Measurements from ENCODE around the gene MICAL3.
"Not testable (repeated sequence)": the region's sequence is repeated elsewhere in the genome, so short reads cannot be mapped to it uniquely, and the experiment has no call there.

The MICAL3 gene

DNA sequence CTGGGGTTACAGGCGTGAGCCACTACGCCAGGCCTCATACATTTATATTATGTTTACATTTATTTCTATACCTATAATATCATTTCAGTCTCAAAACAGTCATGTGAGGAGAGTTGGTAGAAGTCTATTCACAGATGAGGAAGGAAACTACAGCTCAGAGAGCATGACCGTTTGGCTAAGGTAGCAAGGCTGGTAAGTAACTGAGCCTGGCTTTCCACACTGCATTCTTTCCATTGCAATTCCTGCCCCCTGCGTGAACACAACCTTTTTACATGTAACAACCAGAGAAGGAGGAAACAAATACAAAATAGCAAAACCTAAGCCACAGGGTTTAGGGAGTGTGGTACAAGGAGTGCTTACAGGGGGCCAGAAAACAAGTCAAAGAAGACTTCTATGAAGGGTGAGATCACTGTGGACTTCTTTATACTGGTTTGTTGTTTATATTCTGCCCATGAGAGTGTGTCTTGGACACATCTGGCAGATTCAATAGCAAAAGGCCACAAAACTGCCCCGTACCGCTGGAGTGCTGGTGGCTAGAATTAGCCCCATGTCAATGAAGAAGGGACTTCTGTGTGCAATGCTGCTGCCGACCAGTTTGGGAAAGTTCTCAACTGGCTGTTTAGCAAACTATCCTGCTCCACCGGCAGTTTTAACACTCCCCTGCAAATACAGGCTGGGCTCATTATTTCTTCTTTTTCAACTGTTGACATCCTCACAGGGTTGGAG lies 19.0 kb downstream of the MICAL3 start:
- DNase-seq = peak; percentile 41
- in situ Hi-C loops (cut with MboI; ENCODE audit: low pct_unique_long_range_greater_than_20kb, low sequenced_read_pairs) = no loop called here

- DNase-seq; in situ Hi-C loops (cut with MboI; ENCODE audit: low pct_unique_long_range_greater_than_20kb, low sequenced_read_pairs): not testable (repeated sequence)
Measured at GRCh38 chr22:18001894-18002315, 22.5 kb downstream of the MICAL3 start.

GRCh38 chr22:18001040-18001893 lies 23.1 kb downstream of the MICAL3 start:
- in situ Hi-C loops (cut with MboI; ENCODE audit: low pct_unique_long_range_greater_than_20kb, low sequenced_read_pairs) = no loop called here
- peak; percentile 97 for DNase-seq

GRCh38 chr22:18000441-18001039 lies 23.8 kb downstream of the MICAL3 start:
- DNase-seq = peak; percentile 40
- in situ Hi-C loops (cut with MboI; ENCODE audit: low pct_unique_long_range_greater_than_20kb, low sequenced_read_pairs) = no loop called here

DNA sequence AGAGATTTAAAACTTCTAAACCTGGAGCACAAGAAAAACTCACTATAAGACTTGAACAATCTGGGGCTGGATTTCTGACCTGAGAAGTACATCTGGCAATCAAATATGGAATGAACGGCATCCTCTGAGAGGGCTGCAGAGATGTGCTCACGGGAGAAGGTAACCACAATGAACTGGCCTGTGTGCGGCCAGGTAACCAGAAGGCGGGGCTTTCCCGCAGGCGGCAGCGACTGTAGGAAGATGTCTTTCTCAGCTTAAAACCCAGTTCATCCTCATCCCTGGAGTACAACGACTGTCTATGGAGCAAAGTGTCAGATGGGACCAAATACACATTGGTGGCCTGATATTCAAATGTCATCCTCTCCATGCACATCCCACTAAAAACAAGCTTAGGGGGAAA lies 24.5 kb downstream of the MICAL3 start:
- no peak for DNase-seq
- in situ Hi-C loops (cut with MboI; ENCODE audit: low pct_unique_long_range_greater_than_20kb, low sequenced_read_pairs) = no loop called here

DNA sequence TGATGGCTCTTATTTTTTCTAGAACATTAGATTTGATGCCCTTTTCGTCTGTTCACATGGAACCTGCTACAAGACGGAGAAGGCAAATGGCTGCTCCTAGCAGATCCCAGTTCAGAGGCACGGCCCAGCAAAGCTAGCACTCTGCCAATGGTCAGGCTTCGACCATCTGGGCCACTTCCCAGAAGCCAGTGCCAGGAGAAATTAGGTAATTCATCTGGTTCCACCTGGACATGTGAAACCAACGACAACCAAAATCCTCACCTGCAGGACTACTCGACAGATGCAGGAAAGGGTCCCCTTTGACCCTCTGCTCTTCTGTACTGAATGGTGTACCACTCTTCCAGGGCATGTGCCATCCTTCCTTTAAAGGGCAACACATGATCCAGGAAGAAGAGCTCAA lies 25.4 kb downstream of the MICAL3 start:
- in situ Hi-C loops (cut with MboI; ENCODE audit: low pct_unique_long_range_greater_than_20kb, low sequenced_read_pairs) = no loop called here

DNA sequence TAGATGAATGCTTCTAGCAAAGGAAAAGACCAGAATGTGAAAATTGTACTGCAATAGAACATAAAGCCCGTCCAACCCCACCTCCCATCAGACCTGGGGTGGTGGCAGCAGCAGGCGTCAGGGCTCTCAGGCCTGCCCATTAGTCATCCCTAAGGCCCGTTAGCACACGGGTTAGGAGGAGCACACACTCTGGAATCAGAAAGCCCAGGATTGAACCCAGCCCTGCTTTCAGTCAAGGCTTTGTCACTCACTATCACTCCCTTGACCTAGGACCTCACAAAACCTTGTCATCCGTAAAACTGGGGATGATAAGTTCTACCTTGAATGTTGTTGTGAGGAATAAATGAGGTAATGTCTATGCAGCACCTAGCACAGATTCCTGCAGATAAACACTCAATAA lies 26.9 kb downstream of the MICAL3 start:
- no peak for DNase-seq
- in situ Hi-C loops (cut with MboI; ENCODE audit: low pct_unique_long_range_greater_than_20kb, low sequenced_read_pairs) = no loop called here

More for the DNA sequence above, 25.4 kb downstream of the MICAL3 start:
- DNase-seq = no peak

GRCh38 chr22:17995256-17995655 lies 29.1 kb downstream of the MICAL3 start:
- DNase-seq; in situ Hi-C loops (cut with MboI; ENCODE audit: low pct_unique_long_range_greater_than_20kb, low sequenced_read_pairs): not testable (repeated sequence)

GRCh38 chr22:17994424-17995108 lies 29.8 kb downstream of the MICAL3 start:
- DNase-seq = peak; percentile 41
- in situ Hi-C loops (cut with MboI; ENCODE audit: low pct_unique_long_range_greater_than_20kb, low sequenced_read_pairs) = no loop called here

DNA sequence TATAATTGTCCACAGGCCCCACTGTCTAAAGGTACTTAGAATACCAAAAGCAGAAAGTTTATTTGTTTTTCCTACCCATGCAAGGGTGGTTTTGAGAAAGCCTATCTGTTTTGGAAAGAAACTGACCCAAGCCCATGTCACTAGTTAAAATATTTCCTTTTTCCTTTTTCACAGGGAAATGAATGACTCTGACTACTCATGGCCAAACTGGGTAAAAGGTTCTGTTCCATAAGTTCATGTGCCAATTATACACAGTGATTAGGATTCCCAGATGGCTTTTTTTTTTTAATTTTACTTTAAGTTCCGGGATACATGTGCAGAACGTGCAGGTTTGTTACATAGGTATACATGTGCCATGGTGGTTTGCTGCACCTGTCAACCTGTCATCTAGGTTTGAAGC lies 31.4 kb downstream of the MICAL3 start:
- DNase-seq; in situ Hi-C loops (cut with MboI; ENCODE audit: low pct_unique_long_range_greater_than_20kb, low sequenced_read_pairs): not testable (repeated sequence)

DNA sequence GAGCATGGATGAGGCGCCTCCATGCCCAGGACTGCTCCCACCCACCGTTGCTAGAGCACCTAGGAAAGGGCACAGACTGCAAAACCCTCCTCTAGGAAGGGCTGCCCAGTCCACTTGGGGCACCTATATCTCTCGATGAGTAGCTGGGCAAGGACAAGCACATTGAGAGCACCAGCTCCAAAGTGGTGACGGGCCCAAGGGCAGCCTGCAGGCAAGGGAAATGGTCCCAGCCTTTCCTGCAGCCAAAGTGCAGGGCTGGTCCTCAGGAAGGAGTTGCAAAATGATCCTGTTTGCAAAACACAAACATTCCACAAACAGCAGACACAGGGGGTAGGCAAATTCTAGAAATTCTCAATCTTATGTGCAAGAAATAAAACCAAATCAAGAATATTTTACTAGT lies 32.4 kb downstream of the MICAL3 start:
- DNase-seq; in situ Hi-C loops (cut with MboI; ENCODE audit: low pct_unique_long_range_greater_than_20kb, low sequenced_read_pairs): not testable (repeated sequence)

GRCh38 chr22:17990942-17991341 lies 33.4 kb downstream of the MICAL3 start:
- no peak for DNase-seq
- in situ Hi-C loops (cut with MboI; ENCODE audit: low pct_unique_long_range_greater_than_20kb, low sequenced_read_pairs) = no loop called here

DNA sequence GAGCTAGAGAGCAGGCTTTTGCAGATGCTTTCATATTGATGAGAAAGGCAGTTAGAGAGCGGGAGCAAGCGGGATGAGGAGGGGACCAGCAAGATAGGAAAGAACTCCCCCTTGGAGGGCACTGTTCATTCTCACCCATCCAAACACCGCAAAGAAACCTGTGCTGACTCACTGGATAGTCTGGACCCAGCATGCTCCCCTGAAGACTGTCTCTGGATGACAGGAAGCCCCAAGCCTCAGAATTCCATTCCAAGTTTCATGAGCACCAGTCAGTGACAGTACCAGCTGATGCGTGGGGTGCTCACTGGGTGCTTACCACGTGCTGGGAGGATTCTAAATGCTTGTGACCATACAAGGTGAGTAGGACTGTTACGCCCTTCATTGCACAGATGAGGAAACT lies 34.2 kb downstream of the MICAL3 start:
- no peak for DNase-seq
- in situ Hi-C loops (cut with MboI; ENCODE audit: low pct_unique_long_range_greater_than_20kb, low sequenced_read_pairs) = no loop called here

DNA sequence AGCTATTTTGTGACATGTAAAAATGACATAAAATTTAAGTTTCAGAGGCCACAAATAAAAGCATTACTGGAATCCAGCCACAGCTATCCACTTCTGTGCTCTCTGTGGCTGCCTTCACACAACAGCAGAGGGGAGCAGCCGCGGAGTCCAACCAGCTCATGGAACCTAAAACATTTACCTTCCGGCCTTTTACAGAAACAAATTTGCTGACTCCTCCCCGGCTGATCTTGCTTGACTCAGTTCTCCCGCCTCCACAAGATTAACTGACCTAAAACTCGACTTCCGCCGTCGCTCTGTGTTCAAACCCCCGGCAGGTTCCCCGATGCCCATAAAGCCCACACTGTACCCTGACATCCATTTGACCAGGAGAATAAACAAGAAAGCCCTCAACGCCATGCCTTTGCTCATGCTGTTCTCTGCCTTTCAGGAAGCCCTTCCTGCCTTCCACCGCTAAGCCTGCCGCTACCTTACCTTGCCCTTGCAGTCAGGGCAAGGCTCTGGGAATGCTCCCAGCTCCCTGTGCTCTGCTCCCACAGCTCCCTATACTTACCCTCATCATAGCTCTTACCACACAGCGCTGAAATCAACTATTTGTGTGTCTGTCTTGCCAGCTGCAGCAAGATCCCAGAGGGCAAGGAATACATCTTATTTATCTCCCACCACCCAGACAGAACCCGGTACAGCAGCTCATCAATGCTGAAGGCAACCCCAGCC lies 35.4 kb downstream of the MICAL3 start:
- no peak for DNase-seq
- in situ Hi-C loops (cut with MboI; ENCODE audit: low pct_unique_long_range_greater_than_20kb, low sequenced_read_pairs) = no loop called here

- DNase-seq = no peak
- in situ Hi-C loops (cut with MboI; ENCODE audit: low pct_unique_long_range_greater_than_20kb, low sequenced_read_pairs) = no loop called here
Measured at GRCh38 chr22:17985606-17986005, 38.8 kb downstream of the MICAL3 start.

DNA sequence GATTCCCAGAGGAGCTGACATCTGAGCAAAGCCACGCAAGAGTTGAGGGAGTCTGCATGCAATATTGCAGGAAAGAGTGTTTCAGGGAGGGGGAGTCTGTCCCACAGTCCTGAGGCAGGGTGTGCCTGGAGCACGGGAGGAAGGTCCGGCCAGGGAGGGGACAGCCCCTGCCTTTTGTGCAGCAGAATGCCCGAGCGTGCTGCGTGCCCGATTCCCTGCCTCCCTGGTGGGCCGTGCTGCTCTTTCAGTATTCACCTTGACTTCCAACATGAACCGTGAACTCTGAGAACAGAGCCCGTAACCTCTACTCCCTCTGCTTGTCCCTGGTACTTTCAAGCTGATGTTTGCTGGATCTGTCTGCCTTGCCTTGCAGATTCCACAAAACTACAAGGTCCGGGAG lies 39.3 kb downstream of the MICAL3 start:
- in situ Hi-C loops (cut with MboI; ENCODE audit: low pct_unique_long_range_greater_than_20kb, low sequenced_read_pairs); DNase-seq: not testable (repeated sequence)

DNA sequence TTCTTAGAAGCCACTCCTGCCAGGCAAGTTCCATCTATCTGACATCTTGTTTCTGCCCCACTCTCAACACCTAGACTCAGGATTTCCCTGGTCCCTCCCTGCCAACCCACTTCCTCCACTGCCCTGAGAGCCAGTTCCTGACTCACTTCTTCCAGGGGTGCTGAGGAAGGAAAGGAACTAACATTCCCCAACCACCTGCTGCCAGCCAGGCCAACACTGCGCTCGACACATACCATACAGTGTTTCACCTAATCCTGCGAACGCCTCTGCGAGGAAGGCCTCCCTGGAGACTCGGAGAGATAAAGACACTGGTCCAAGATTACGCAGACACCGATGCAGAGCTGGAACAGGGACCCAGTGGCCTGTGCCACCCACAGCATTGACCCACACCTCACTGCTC lies 40.2 kb downstream of the MICAL3 start:
- no peak for DNase-seq
- in situ Hi-C loops (cut with MboI; ENCODE audit: low pct_unique_long_range_greater_than_20kb, low sequenced_read_pairs) = no loop called here

- in situ Hi-C loops (cut with MboI; ENCODE audit: low pct_unique_long_range_greater_than_20kb, low sequenced_read_pairs) = no loop called here
- no peak for DNase-seq
Measured at GRCh38 chr22:17982572-17983141, 41.7 kb downstream of the MICAL3 start.

DNA sequence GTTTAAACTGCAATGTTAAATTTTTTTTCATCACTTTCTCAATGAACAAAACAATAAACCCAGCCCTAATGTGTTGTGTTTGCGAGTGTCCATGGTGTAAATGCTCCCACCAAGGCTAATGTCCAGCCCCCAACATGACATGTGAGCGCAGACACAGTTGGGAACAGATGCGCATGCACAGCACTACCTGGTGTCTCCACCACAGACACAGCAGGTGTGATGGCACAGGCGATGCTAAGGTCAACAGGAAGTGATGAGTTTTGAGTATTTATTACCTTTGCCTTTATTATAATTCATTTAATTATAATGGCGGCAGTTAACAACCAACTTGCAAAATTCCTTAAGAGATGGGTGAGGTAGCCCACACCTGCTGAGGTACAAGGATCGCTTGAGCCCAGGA lies 42.9 kb downstream of the MICAL3 start:
- in situ Hi-C loops (cut with MboI; ENCODE audit: low pct_unique_long_range_greater_than_20kb, low sequenced_read_pairs) = no loop called here

More for the DNA sequence above, 42.9 kb downstream of the MICAL3 start:
- no peak for DNase-seq
